Adrenal gland (tissue), 5 donors: ENCODE results near the gene DOCK1.

Experiments used
- CTCF ChIP-seq, 6 experiments: fragments of 450-650 bp in 4 of 6; fragments of 200-600 bp in 2 of 6; sonication (generic) in 1 of 6; IDR thresholded peaks; 1 replicate in 5 of 6; 2 replicates in 1 of 6; pipeline versions ENCODE4 v1.5.1 to v1.8.0; 2016 to 2021; ENCODE audit warnings: antibody characterized with exemption in 6 of 6, mild to moderate bottlenecking in 2 of 6, moderate library complexity in 1 of 6
- POLR2A ChIP-seq, 2 donors: fragments of 450-650 bp; IDR thresholded peaks; one replicate each; pipeline ENCODE4 v1.6.1; 2017; ENCODE audit warnings: antibody characterized with exemption in 2 of 2, mild to moderate bottlenecking in 2 of 2, moderate library complexity in 1 of 2
- donor health status: DM: no; HTN: no; CAD: no.

GRCh38 chr10:126889421-126889820 is 15.8 kb upstream of the DOCK1 start:
- TF ChIP-seq CTCF (IDR thresholded peaks at IDR 0.05): no peak
- no peak for TF ChIP-seq POLR2A (IDR thresholded peaks at IDR 0.05)
